HCT116 (cell line): ENCODE data around the gene PSMA7. TPM values are rescaled to one million over a fixed set of nuclear protein-coding genes. Genes with fewer than 3 reads are reported as not detected.

Experiments used
- ATAC-seq: fragments of 200-7000 bp; cut with Tn5 transposase; 2 replicates; pipeline ENCODE4 v1.9.1; 2020; ENCODE audit warnings: mild to moderate bottlenecking, moderate library complexity
- BruUV-seq: library from RNA; stranded (reverse); fragments of 400-500 nt; replicated peaks from 2 replicates; lab custom pipeline; 2021; lab: Mats Ljungman, UMichigan
- CTCF ChIA-PET: fragments of 300-600 bp; sonication (Branson Sonifier 250); formaldehyde crosslinking; loops from one replicate; lab custom pipeline; 2021; ENCODE audit warnings: antibody characterized with exemption; lab: Charles Lee
- POLR2A ChIA-PET: fragments of 300-600, 350-600 bp; sonication (Branson Sonifier 250); formaldehyde crosslinking; loops from one replicate; lab custom pipeline; 2021; ENCODE audit warnings: antibody characterized with exemption; lab: Charles Lee
- RAD21 ChIA-PET, 2 experiments: fragments of 300-600 bp; sonication (Branson Sonifier 250); formaldehyde crosslinking; loops; one replicate each; lab custom pipeline; 2023; ENCODE audit warnings: low total read pairs in 2 of 2; ENCODE audit not compliant: uncharacterized antibody in 2 of 2, unreplicated experiment in 2 of 2, low non-redundant PET in 1 of 2; lab: Charles Lee
- DNase-seq: peaks from one replicate; pipeline ENCODE4 v3.0.0-alpha.2; 2010; ENCODE audit warnings: low read depth, low spot score
- H2AFZ ChIP-seq: fragments of 200-600 bp; shearing (Covaris generic), sonication (generic); 2 replicates; pipeline ENCODE4 v1.6.1; 2017; ENCODE audit warnings: low read depth, mixed run types, mixed read lengths, antibody characterized with exemption, low read length; ENCODE audit not compliant: poor library complexity, severe bottlenecking
- H3K27ac ChIP-seq: 2 replicates; pipeline ENCODE4 v1.5.1; 2012; ENCODE audit warnings: low read depth, low read length
- H3K27me3 ChIP-seq: fragments of 200-600 bp; sonication (generic); 2 replicates; pipeline ENCODE4 v1.6.1; 2016; ENCODE audit warnings: mixed run types, low read length, mixed read lengths; ENCODE audit not compliant: insufficient read depth
- H3K36me3 ChIP-seq, 2 experiments: fragments of 200-500 bp in 1 of 2; fragments of 200-600 bp in 1 of 2; sonication (Bioruptor generic) in 1 of 2; sonication (generic) in 1 of 2; 2 replicates each; pipeline versions ENCODE4 v1.5.1 to v1.6.1; 2014 to 2016; ENCODE audit warnings: low read length in 2 of 2, inconsistent platforms in 1 of 2, mixed read lengths in 1 of 2, mixed run types in 1 of 2; ENCODE audit not compliant: insufficient read depth in 2 of 2, control insufficient read depth in 1 of 2
- H3K4me1 ChIP-seq, 2 experiments: fragments of 200-600 bp in 1 of 2; sonication (generic) in 1 of 2; 2 replicates each; pipeline versions ENCODE4 v1.5.1 to v1.6.1; 2012 to 2017; ENCODE audit warnings: low read length in 2 of 2, inconsistent platforms in 1 of 2, mild to moderate bottlenecking in 1 of 2, mixed read lengths in 1 of 2, mixed run types in 1 of 2, moderate library complexity in 1 of 2; ENCODE audit not compliant: insufficient read depth in 2 of 2, control insufficient read depth in 1 of 2
- H3K4me2 ChIP-seq: fragments of 200-600 bp; sonication (generic); 2 replicates; pipeline ENCODE4 v1.6.1; 2017; ENCODE audit warnings: mixed run types, low read length, mixed read lengths
- H3K4me3 ChIP-seq, 2 experiments: fragments of 200-600 bp in 1 of 2; sonication (generic) in 1 of 2; replicated peaks in 1 of 2; 2 replicates each; pipeline ENCODE4 v1.5.1; 2011 to 2016; ENCODE audit warnings: low read length in 2 of 2, control low read depth in 1 of 2, low read depth in 1 of 2, mild to moderate bottlenecking in 1 of 2, mixed read lengths in 1 of 2, mixed run types in 1 of 2
- H3K79me2 ChIP-seq: fragments of 200-600 bp; sonication (generic); 2 replicates; pipeline ENCODE4 v1.6.1; 2017; ENCODE audit warnings: mild to moderate bottlenecking, mixed run types, low read length, moderate library complexity, mixed read lengths; ENCODE audit not compliant: insufficient read depth
- H3K9ac ChIP-seq: fragments of 200-600 bp; sonication (generic); 2 replicates; pipeline ENCODE4 v1.6.1; 2016; ENCODE audit warnings: low read length, mixed read lengths
- H3K9me2 ChIP-seq: fragments of 200-600 bp; sonication (generic), shearing (Covaris generic); 2 replicates; pipeline ENCODE4 v1.6.1; 2017; ENCODE audit warnings: mixed run types, mild to moderate bottlenecking, moderate library complexity; ENCODE audit not compliant: insufficient read depth
- H3K9me3 ChIP-seq, 2 experiments: fragments of 200-500 bp in 1 of 2; fragments of 200-600 bp in 1 of 2; sonication (Bioruptor generic) in 1 of 2; sonication (generic) in 1 of 2; 2 replicates each; pipeline ENCODE4 v1.6.1; 2014 to 2017; ENCODE audit warnings: low read length in 2 of 2, mixed read lengths in 2 of 2, inconsistent platforms in 1 of 2, low read depth in 1 of 2, mild to moderate bottlenecking in 1 of 2, mixed run types in 1 of 2, moderate library complexity in 1 of 2; ENCODE audit not compliant: control insufficient read depth in 1 of 2, insufficient read depth in 1 of 2
- H4K20me1 ChIP-seq: fragments of 200-600 bp; sonication (generic), shearing (Covaris generic); 2 replicates; pipeline ENCODE4 v1.6.1; 2017; ENCODE audit warnings: mixed run types, mild to moderate bottlenecking, moderate library complexity; ENCODE audit not compliant: insufficient read depth
- CBX3 ChIP-seq: IDR thresholded peaks from 2 replicates; pipeline ENCODE4 v1.6.1; 2012; ENCODE audit warnings: low read depth
- CEBPB ChIP-seq: IDR thresholded peaks from 2 replicates; pipeline ENCODE4 v1.6.1; 2012; ENCODE audit warnings: low read depth
- ELF1 ChIP-seq: IDR thresholded peaks from 2 replicates; pipeline ENCODE4 v1.6.1; 2012; ENCODE audit warnings: low read depth, borderline replicate concordance
- POLR2A ChIP-seq: IDR thresholded peaks from 2 replicates; pipeline ENCODE4 v1.7.0; 2011; ENCODE audit warnings: borderline replicate concordance; ENCODE audit not compliant: insufficient read depth, insufficient read length; ENCODE audit errors: extremely low read depth
- SIN3A ChIP-seq: IDR thresholded peaks from 2 replicates; pipeline ENCODE4 v1.6.1; 2012; ENCODE audit warnings: low read depth
- SP1 ChIP-seq: IDR thresholded peaks from 2 replicates; pipeline ENCODE4 v1.6.1; 2012; ENCODE audit warnings: low read depth
- SRF ChIP-seq: IDR thresholded peaks from 2 replicates; pipeline ENCODE4 v1.6.1; 2012; ENCODE audit warnings: low read depth
- intact Hi-C: fragments of 100-400 bp; cut with micrococcal nuclease; formaldehyde crosslinking; loops from 2 replicates; pipeline ENCODE4 v1.10.0; 2022
- total RNA-seq: library from RNA; stranded (reverse); gene quantifications from one replicate; pipeline ENCODE4 v1.2.1, GENCODE V29; 2021; ENCODE audit not compliant: unreplicated experiment
- TF ChIP-seq, protein P1 (sequence below): IDR thresholded peaks from 2 replicates; pipeline ENCODE4 v1.6.1; 2011; ENCODE audit warnings: mild to moderate bottlenecking, low read length, moderate library complexity; ENCODE audit not compliant: insufficient replicate concordance; ENCODE audit errors: extremely low read depth
- TF ChIP-seq, protein P2 (sequence below): IDR thresholded peaks from 2 replicates; pipeline ENCODE4 v1.6.1; 2012

PSMA7 gene
- total RNA-seq, 1 experiment from 2014 or later = 364 TPM

DNA sequence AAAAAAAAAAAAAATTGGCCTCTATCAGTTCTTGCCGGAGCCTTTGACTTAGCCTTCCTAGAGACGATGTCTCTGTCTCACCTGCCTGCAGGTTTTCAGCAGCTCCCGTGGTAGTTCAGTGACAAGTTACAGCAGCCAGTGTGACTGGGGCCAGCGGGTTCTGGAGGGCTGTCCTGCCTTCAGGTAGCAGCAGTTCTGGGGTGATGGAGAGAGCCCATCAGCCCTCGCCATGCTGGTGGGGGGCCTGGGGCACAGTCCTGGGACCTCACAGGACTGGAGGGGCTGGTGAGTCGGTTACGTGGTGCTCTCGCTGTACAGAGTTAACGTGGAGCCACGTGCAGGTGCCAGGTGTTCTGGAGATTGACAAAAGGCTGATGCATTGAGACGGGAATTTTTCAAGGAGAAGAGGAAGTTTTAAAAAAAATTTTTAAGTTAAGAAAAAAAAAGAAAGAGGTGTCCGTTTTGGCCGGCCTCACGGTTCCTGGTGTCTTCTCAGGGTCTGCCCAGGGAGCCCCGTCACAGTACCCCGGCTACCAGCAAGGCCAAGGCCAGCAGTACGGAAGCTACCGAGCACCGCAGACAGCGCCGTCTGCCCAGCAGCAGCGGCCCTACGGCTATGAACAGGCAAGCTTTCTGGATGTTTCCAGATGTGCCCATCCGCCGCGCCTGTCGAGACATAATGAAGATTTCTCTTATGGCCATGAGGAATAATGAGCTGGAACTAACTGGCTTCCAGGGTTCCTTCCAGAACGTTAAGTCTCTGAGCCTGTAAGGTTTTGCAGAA, 31.0 kb upstream of the PSMA7 start:
- H3K4me2 ChIP-seq = no peak overlapping the region
- ChIA-PET POLR2A (no interaction called here), CTCF (no interaction called here), RAD21 (no interaction called here)
- no peaks in the 10 kb centered on the region for H4K20me1 ChIP-seq
- H3K27me3 ChIP-seq = no peaks in the 10 kb centered on the region
- ATAC-seq (no peak), DNase-seq (no peak)
- intact Hi-C loops = no loop called here
- no peaks in the 10 kb centered on the region for H3K9me3 ChIP-seq
- no peak overlapping the region for H3K4me3 ChIP-seq
- no peak overlapping the region for H3K27ac ChIP-seq
- peaks cover 0 to 8% of the 10 kb centered on the region in 2 experiments; a peak in 3 of 4 replicates for H3K36me3 ChIP-seq
- no TSS peak for BruUV-seq
- H3K9ac ChIP-seq = no peak overlapping the region
- no peak for TF ChIP-seq CBX3
- no peak for TF ChIP-seq ELF1
- TF ChIP-seq, protein P1, sequence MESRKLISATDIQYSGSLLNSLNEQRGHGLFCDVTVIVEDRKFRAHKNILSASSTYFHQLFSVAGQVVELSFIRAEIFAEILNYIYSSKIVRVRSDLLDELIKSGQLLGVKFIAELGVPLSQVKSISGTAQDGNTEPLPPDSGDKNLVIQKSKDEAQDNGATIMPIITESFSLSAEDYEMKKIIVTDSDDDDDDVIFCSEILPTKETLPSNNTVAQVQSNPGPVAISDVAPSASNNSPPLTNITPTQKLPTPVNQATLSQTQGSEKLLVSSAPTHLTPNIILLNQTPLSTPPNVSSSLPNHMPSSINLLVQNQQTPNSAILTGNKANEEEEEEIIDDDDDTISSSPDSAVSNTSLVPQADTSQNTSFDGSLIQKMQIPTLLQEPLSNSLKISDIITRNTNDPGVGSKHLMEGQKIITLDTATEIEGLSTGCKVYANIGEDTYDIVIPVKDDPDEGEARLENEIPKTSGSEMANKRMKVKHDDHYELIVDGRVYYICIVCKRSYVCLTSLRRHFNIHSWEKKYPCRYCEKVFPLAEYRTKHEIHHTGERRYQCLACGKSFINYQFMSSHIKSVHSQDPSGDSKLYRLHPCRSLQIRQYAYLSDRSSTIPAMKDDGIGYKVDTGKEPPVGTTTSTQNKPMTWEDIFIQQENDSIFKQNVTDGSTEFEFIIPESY = no peak
- no peak for TF ChIP-seq SRF
- TF ChIP-seq SP1 = no peak
- no peak for TF ChIP-seq SIN3A
- TF ChIP-seq CEBPB = no peak
- TF ChIP-seq POLR2A = no peak
- TF ChIP-seq, protein P2, sequence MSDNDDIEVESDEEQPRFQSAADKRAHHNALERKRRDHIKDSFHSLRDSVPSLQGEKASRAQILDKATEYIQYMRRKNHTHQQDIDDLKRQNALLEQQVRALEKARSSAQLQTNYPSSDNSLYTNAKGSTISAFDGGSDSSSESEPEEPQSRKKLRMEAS = no peak
- no peaks in the 10 kb centered on the region for H3K9me2 ChIP-seq
- H3K4me1 ChIP-seq = no peaks in the 10 kb centered on the region
- H3K79me2 ChIP-seq = no peaks in the 10 kb centered on the region
- H2AFZ ChIP-seq = no peak overlapping the region
